NCI-H345 treated with DMSO at 0.1 percent for 48 hours (cell line): ENCODE data around the gene KAZALD1.

ENCODE experiments used
- DNase-seq: peaks from one replicate; lab custom pipeline; 2025; ENCODE audit not compliant: unreplicated experiment; lab: John Stamatoyannopoulos, UW

Gene KAZALD1

GRCh38 chr10:101046332-101047238, 15.2 kb upstream of the KAZALD1 start:
- no peak for DNase-seq

DNA sequence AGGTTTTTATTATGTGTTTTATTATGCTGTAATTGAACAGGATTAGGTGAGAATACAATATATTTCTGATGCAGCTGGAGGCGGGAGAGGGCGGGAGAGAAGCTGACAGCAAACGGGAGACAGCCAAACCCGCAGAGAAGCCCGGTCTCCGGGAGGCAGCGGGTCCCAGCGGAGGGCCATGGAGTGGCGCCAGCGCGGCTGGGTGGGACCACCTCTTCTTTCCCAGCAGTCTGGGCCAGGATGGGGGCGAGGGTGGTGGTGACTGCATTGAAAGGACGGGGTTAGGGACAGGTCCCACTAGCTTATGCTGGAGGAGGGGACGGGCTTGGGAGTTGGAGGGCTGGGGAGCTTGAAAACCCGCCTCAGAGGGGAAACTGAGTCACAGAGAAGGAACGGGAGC, 14.5 kb upstream of the KAZALD1 start:
- no peak for DNase-seq

- DNase-seq = peak; percentile 34
Measured at GRCh38 chr10:101047961-101048892, 13.6 kb upstream of the KAZALD1 start.

DNA sequence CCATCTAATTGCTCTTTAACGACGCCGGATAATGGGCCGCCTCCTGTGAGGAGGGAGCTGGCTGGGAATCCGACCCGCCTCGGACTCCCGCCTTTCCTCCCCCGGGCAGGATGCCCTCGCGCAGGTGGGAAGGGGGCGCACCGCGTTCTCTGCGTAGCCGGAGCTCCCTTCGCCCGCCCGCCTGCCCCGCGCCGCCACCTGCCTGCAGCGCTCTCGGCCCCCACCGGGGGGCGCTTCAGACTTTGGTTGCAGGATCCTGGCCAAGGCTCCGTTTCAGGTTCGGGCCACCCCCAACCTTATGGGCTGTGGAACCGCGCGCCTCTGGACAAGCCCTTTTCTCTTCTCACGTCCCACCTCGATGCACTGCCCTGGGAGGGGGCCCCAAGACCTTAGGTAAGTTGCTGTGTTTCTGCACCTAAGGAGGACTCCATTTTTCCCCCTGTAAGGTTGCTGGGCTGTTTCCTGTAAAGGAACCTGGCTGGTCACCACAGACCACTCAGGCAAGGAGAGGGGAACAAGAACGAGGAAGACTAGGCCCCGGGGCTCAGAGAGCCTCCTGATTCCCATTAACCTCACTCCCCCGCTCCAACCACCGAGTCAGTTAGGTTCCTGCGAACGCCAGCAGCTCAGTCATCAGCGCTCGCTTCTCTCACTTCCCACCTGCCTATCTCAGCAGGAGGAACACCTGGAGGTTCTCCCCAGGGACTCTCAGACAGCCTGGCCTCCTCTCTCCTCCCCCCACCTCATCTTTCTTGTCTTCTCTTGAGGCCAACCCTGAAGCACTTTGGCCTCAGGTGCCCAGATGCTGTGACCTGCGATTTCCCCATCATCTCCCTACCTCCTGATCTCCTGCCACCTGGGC, 11.3 kb upstream of the KAZALD1 start:
- peak; percentile 27 for DNase-seq

GRCh38 chr10:101052285-101052684, 9.5 kb upstream of the KAZALD1 start:
- no peak for DNase-seq

DNA sequence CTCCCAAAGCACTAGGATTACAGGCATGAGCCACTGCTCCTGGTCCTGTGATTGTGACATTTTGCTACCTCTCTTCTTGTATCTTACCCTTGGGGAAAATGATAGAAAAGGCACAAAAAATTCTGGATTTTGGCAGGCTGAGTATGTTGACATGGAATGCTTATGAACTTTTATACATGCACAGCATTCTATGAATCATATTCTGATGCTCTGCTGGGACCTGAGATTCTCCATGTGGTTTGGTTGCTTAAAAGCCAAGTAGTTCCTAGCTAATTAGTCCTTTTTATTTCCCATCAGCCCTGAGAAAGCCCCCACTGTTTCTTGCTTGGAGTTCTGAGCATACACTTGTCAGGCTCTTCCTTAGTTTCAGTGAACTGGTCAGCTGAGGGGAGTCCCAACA, 8.3 kb upstream of the KAZALD1 start:
- DNase-seq = no peak

GRCh38 chr10:101054351-101054750, 7.4 kb upstream of the KAZALD1 start:
- no peak for DNase-seq

DNA sequence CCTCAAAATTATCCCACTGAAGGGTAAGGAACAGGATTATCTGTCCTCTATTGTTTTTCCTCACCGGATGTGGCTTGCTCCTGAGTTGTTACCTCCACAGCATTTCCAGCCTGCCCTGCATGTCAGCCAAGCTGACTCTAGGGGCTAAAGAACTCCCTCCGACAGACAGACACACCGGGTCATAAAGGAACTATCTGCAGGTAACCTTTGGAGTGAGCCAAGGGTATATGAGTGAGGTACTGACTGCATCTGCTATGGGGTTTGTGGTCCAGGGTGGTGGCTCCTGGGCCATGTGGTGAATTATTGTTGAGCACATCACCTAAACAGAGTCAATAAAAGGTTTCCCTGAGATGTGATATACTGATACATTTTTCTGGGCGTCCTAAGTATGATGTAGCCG, 6.9 kb upstream of the KAZALD1 start:
- no peak for DNase-seq

DNA sequence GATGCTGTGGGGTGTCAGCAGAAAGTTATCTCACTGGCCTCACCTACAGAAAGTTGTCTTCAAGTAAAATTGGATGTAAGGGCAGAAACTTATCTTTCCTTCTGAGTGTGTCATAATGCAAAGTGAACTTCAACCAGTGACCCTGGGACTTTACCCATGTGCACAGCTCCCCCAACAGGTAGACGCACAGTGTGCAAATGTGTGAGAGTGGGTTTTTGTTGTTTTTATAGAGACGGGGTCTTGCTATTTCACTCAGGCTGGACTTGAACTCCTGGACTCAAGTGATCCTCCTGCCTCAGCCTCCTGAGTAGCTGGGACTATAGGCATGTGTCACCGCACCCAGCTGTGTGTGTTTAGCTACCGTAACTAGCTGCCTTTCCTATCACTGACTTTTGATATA, 6.4 kb upstream of the KAZALD1 start:
- DNase-seq = no peak

GRCh38 chr10:101056365-101057151, 5.2 kb upstream of the KAZALD1 start:
- no peak for DNase-seq

DNA sequence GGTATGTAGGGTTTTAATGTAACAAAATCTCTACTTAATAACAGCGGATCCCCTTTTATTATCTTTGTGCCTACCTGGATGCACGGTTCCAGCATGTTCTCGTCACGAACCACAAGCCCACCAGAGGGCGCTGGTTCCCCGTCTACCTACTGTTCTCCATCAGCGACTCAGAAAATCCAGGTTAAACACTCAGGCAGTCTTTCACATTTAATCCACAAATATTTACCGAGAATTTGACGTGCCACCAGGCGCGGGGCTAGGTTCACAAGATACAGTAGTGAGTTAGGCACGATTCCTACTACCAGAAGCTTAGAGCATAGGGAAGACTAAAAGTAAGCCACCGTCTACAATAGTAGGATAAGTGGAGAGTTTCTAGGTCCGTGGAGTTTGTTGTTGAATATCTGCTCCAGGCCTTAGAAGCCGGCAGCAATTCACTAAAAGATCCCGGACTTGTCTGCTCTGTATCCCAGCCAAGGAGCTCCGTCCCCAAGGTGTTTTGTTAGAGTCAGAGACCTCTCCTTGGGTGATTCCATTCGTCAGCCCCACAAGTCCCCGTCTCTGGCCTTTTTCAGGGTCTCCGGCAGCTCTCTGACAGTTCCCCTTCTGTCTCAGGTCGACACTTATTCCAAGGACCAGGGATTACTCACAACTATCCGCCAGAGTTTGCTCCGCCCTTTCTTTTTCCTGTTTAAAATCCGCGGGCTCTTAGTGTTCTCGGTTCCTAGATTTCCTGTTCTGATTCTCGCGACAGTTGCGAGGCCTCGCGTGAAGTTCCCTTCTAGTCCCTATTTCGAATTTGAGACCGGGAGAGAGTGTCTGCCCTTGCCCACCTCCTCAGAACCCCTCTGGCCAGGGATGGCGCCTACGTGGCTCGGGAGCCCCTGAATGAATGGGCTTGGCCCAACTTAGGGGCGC, 1.5 kb upstream of the KAZALD1 start:
- DNase-seq = peak; percentile 73

DNA sequence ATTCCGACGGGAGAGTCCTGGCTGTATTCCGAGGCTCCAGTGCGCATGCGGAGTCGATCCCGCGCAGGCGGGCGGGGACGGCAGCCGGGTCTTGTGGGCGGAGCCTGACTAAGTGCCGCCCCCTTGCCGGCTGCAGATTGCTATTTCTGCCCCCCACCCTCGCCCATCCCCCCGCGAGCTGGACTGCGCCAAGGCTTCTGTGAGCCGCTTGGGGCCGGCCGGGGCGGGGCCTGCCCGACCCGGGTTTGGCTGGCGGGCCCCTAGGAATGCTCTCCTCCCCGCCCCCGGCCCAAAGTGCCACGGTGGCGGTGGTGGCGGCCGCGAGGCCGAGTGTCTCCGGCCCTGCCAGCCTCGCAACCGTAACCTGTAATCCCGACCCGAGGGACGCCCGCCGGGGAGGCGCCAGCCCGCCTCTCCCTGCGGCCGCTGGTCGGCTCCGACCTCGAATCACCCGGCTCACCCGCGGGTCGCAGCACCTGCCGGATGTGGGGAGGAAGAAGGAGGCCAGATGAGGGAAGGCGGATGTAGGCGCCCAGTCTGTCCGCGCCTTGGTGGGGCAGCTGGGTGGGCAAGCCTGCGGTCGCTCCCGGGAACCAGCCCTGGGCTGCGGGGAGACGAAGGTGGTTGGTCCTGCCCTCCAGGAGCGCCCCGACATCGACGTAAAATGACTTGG, 702 bp upstream of the KAZALD1 start:
- peak; percentile 73 for DNase-seq

DNA sequence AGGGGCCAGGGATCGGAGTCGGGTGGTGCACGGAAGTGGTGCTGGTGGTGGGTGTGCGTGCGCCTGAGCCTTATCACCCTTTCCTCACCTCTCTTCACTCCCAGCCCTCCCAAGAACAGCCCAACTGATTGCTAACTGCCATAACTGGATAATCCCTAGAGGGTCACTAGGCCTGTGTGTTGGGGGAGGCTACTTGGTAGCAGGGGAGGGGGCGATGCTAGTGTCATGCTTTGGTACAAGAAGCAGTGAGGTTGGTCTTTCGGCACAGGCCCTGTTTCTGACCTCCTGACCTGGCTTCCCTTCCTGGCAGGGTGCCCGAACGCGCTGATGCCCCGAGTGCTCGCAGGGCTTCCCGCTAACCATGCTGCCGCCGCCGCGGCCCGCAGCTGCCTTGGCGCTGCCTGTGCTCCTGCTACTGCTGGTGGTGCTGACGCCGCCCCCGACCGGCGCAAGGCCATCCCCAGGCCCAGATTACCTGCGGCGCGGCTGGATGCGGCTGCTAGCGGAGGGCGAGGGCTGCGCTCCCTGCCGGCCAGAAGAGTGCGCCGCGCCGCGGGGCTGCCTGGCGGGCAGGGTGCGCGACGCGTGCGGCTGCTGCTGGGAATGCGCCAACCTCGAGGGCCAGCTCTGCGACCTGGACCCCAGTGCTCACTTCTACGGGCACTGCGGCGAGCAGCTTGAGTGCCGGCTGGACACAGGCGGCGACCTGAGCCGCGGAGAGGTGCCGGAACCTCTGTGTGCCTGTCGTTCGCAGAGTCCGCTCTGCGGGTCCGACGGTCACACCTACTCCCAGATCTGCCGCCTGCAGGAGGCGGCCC, 652 bp downstream of the KAZALD1 start:
- DNase-seq = no peak

GRCh38 chr10:101063050-101063525, 1.3 kb downstream of the KAZALD1 start:
- no peak for DNase-seq

DNA sequence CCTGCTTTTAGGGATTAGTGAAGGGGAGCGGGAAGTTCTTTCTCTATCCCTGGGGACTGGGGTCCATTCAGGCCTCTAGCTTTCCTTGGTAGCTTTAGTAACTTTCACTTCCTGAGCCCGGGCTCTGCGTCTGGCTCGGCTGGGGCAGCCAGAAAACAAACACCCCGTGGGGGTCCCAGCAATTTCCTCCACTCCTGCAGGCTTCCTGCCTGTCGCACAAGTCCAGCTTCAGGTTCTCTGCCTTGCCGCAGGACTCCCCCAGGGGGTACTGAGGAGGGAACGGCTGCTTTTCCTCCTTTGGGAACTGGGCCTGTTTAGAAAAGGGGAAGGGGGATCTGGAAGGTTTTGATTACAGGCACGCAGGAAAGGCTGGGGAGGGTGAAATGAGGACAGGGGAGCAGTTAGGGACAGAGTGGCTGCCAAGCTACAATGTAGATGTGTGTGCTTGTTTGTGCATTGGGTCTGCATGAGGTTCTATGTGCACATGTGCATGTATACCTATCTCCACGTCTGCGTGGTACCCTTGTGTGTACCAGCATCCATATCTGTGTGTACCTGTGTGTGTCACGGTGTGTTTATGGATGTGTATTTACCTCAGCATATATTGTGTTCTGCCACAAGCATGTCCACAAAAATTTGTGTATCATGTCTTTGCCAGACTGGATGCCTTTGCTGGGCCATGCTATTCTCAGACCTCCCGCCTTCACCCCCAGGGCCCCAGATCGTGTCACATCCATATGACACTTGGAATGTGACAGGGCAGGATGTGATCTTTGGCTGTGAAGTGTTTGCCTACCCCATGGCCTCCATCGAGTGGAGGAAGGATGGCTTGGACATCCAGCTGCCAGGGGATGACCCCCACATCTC, 2.0 kb downstream of the KAZALD1 start:
- no peak for DNase-seq

- no peak for DNase-seq
Measured at GRCh38 chr10:101064415-101065030, 2.7 kb downstream of the KAZALD1 start.
